DOHH2 (cell line): ENCODE results near the gene PKD1.

Experiments
- CTCF ChIP-seq: fragments of 200-600 bp; sonication (generic); IDR thresholded peaks from one replicate; pipeline ENCODE4 v1.5.1; 2014; ENCODE audit warnings: antibody characterized with exemption, mild to moderate bottlenecking, low read depth, low read length; ENCODE audit not compliant: poor library complexity, severe bottlenecking
- EZH2phosphoT487 ChIP-seq: fragments of 200-600 bp; sonication (generic); IDR thresholded peaks from 2 replicates; pipeline ENCODE4 v1.6.1; 2017; ENCODE audit warnings: borderline replicate concordance, mild to moderate bottlenecking, antibody characterized with exemption, low read length, moderate library complexity, mixed read lengths

- TF ChIP-seq CTCF: no peak
- TF ChIP-seq EZH2phosphoT487: no peak
Observed at GRCh38 chr16:2053211-2053610, 82.5 kb downstream of the PKD1 start.
